NB4 (cell line): ENCODE measurements around the gene SEMA4C.

Experiments used
- MYC ChIP-seq: IDR thresholded peaks from 2 replicates; pipeline ENCODE4 v1.6.1; 2011; ENCODE audit warnings: low read depth, low read length
- POLR2A ChIP-seq: IDR thresholded peaks from 2 replicates; pipeline ENCODE4 v1.6.1; 2011; ENCODE audit warnings: mild to moderate bottlenecking; ENCODE audit not compliant: insufficient read length; ENCODE audit errors: extremely low read depth
- TF ChIP-seq, protein P1 (sequence below): IDR thresholded peaks from one replicate; pipeline ENCODE4 v1.5.1; 2012; ENCODE audit warnings: low read depth, low read length

- TF ChIP-seq POLR2A, result no peak
- TF ChIP-seq, protein P1, sequence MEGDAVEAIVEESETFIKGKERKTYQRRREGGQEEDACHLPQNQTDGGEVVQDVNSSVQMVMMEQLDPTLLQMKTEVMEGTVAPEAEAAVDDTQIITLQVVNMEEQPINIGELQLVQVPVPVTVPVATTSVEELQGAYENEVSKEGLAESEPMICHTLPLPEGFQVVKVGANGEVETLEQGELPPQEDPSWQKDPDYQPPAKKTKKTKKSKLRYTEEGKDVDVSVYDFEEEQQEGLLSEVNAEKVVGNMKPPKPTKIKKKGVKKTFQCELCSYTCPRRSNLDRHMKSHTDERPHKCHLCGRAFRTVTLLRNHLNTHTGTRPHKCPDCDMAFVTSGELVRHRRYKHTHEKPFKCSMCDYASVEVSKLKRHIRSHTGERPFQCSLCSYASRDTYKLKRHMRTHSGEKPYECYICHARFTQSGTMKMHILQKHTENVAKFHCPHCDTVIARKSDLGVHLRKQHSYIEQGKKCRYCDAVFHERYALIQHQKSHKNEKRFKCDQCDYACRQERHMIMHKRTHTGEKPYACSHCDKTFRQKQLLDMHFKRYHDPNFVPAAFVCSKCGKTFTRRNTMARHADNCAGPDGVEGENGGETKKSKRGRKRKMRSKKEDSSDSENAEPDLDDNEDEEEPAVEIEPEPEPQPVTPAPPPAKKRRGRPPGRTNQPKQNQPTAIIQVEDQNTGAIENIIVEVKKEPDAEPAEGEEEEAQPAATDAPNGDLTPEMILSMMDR, result no peak
- no peak for TF ChIP-seq MYC
Measured at GRCh38 chr2:96860065-96861029, 9.5 kb downstream of the SEMA4C start.
